CD4-positive, alpha-beta T cell treated with Interleukin-15 for 4 hours (primary cell): ENCODE measurements around the gene SOCS7.

Source experiments
- DNase-seq: peaks from one replicate; pipeline ENCODE4 v3.0.0-alpha.2; 2020; ENCODE audit warnings: low spot score

Gene SOCS7

GRCh38 chr17:38336838-38337237 is 14.8 kb upstream of the SOCS7 start:
- no peak for DNase-seq

- no peak for DNase-seq
These were observed 13.6 kb upstream of the SOCS7 start for GRCh38 chr17:38338053-38338452.

- DNase-seq: no peak
These were observed 13.1 kb upstream of the SOCS7 start for GRCh38 chr17:38338535-38338934.

GRCh38 chr17:38339891-38340290 is 11.8 kb upstream of the SOCS7 start:
- DNase-seq: no peak

- no peak for DNase-seq
These were observed 10.5 kb upstream of the SOCS7 start for GRCh38 chr17:38341035-38341721.

GRCh38 chr17:38342886-38343607 is 8.6 kb upstream of the SOCS7 start:
- no peak for DNase-seq

- no peak for DNase-seq
These were observed 7.8 kb upstream of the SOCS7 start, which contains the start of gene GPR179 for GRCh38 chr17:38343608-38344419. Gene GPR179, minus strand, starts transcription at chr17:38343956. Its CDS starts 167 bp downstream, at chr17:38343789.

- DNase-seq: no peak
These were observed 7.3 kb upstream of the SOCS7 start for GRCh38 chr17:38344420-38344745.

- no peak for DNase-seq
These were observed 5.9 kb upstream of the SOCS7 start for GRCh38 chr17:38345743-38346142.

- peak; percentile 86 for DNase-seq
These were observed 2.4 kb upstream of the SOCS7 start for GRCh38 chr17:38349097-38349730.

- no peak for DNase-seq
These were observed 1.6 kb upstream of the SOCS7 start for GRCh38 chr17:38350035-38350434.

GRCh38 chr17:38352245-38353085 is 821 bp downstream of the SOCS7 start:
- no peak for DNase-seq

- no peak for DNase-seq
These were observed 1.5 kb downstream of the SOCS7 start for GRCh38 chr17:38353086-38353604.

GRCh38 chr17:38353668-38354067 is 2.0 kb downstream of the SOCS7 start:
- DNase-seq: no peak

GRCh38 chr17:38354466-38354865 is 2.8 kb downstream of the SOCS7 start:
- DNase-seq: no peak

- DNase-seq: no peak
These were observed 3.6 kb downstream of the SOCS7 start for GRCh38 chr17:38355251-38355650.

- no peak for DNase-seq
These were observed 6.0 kb downstream of the SOCS7 start for GRCh38 chr17:38357486-38358123.

GRCh38 chr17:38358586-38359513 is 7.2 kb downstream of the SOCS7 start:
- no peak for DNase-seq

GRCh38 chr17:38361694-38362465 is 10.2 kb downstream of the SOCS7 start:
- DNase-seq: no peak
